K562 (cell line): ENCODE data around the gene APLP1. TPM values are rescaled to one million over a fixed set of nuclear protein-coding genes. Genes with fewer than 3 reads are reported as not detected.

Experiments
- BDP1 ChIP-seq: IDR thresholded peaks from 3 replicates; pipeline ENCODE4 v1.6.1; 2011; ENCODE audit not compliant: insufficient read length, insufficient read depth
- BHLHE40 ChIP-seq: IDR thresholded peaks from 2 replicates; pipeline ENCODE4 v1.6.1; 2011; ENCODE audit warnings: low read length, improper control_type of control experiment
- CC2D1A ChIP-seq: fragments of 450-650 bp; IDR thresholded peaks from 2 replicates; pipeline ENCODE4 v1.6.1; 2017; ENCODE audit warnings: mild to moderate bottlenecking
- HLTF ChIP-seq: fragments of 450-650 bp; IDR thresholded peaks from 2 replicates; pipeline ENCODE4 v1.6.1; 2016
- HNRNPK ChIP-seq: fragments of 200-400 bp; formaldehyde crosslinking; IDR thresholded peaks from one replicate; pipeline ENCODE4 v1.6.1; 2018; ENCODE audit warnings: mild to moderate bottlenecking, low read depth, low read length; ENCODE audit not compliant: poor library complexity, severe bottlenecking
- KLF16 ChIP-seq: IDR thresholded peaks from 2 replicates; pipeline ENCODE4 v1.6.1; 2016; ENCODE audit warnings: antibody characterized with exemption
- MECOM ChIP-seq: fragments of 250-450 bp; sonication (Bioruptor Pico); IDR thresholded peaks from 2 replicates; pipeline ENCODE4 v1.8.0; 2022; ENCODE audit warnings: inconsistent platforms
- MTA3 ChIP-seq: fragments of 450-650 bp; formaldehyde crosslinking; IDR thresholded peaks from 2 replicates; pipeline ENCODE4 v1.6.1; 2017; ENCODE audit warnings: mild to moderate bottlenecking, borderline replicate concordance
- NBN ChIP-seq: fragments of 450-650 bp; IDR thresholded peaks from 2 replicates; pipeline ENCODE4 v1.6.1; 2016; ENCODE audit warnings: low read depth, mild to moderate bottlenecking
- NELFE ChIP-seq: IDR thresholded peaks from 2 replicates; pipeline ENCODE4 v1.6.1; 2011; ENCODE audit warnings: mild to moderate bottlenecking; ENCODE audit not compliant: insufficient read depth, insufficient read length
- NFYB ChIP-seq: IDR thresholded peaks from 2 replicates; pipeline ENCODE4 v1.6.1; 2011; ENCODE audit warnings: mild to moderate bottlenecking, moderate library complexity; ENCODE audit not compliant: insufficient read length; ENCODE audit errors: extremely low read depth
- PCBP2 ChIP-seq: fragments of 200-400 bp; formaldehyde crosslinking; IDR thresholded peaks from 2 replicates; pipeline ENCODE4 v1.6.1; 2018; ENCODE audit warnings: low read length, low read depth, mild to moderate bottlenecking, moderate library complexity; ENCODE audit not compliant: poor library complexity, severe bottlenecking
- SIRT6 ChIP-seq: IDR thresholded peaks from one replicate; pipeline ENCODE4 v1.6.1; 2012; ENCODE audit warnings: low read depth, mild to moderate bottlenecking, control low read depth, inconsistent platforms, low read length, moderate library complexity
- TAF9B ChIP-seq: fragments of 450-650 bp; IDR thresholded peaks from 2 replicates; pipeline ENCODE4 v1.6.1; 2018; ENCODE audit warnings: mild to moderate bottlenecking; ENCODE audit not compliant: partially characterized antibody
- ZNF143 ChIP-seq: sonication (generic); formaldehyde crosslinking; IDR thresholded peaks from 2 replicates; pipeline ENCODE4 v1.9.0; 2022; ENCODE audit warnings: mild to moderate bottlenecking, missing genetic modification reagents
- ZNF253 ChIP-seq: fragments of 250-450 bp; sonication (Bioruptor Pico); conservative IDR thresholded peaks from 2 replicates; pipeline ENCODE4 v1.6.1; 2021; ENCODE audit warnings: mild to moderate bottlenecking
- polyA plus RNA-seq, 8 experiments: library from polyadenylated mRNA; depleted of rRNA in 4 of 8; stranded (reverse) in 5 of 8; unstranded in 3 of 8; fragments of >200 nt; fragmentation: Nextera tagmentation in 2 of 8; fragmentation: Illumina TruSeq in 1 of 8; extraction: Ambion mirVana in 2 of 8; extraction: Trizol in 1 of 8; gene quantifications; 2 replicates each; pipeline versions ENCODE4 v1.2.1 to v1.2.3, GENCODE V29; 2011 to 2014; ENCODE audit warnings: inconsistent platforms in 1 of 8, missing spikeins in 1 of 8
- total RNA-seq, 7 experiments: library from RNA; depleted of rRNA in 6 of 7; stranded (reverse); fragments of >200 nt in 6 of 7; fragmentation: Illumina TruSeq in 2 of 7; extraction: Trizol in 2 of 7; gene quantifications; 2 replicates each; pipeline versions ENCODE4 v1.2.1 to v1.2.3, GENCODE V29; 2011 to 2021; ENCODE audit warnings: low replicate concordance in 1 of 7
- TF ChIP-seq, protein P1 (sequence below): sonication (generic); formaldehyde crosslinking; IDR thresholded peaks from 2 replicates; pipeline ENCODE4 v1.8.0; 2022; ENCODE audit warnings: mild to moderate bottlenecking, missing genetic modification reagents
- TF ChIP-seq, protein P2 (sequence below): fragments of 250-450 bp; sonication (Bioruptor Pico); IDR thresholded peaks from 2 replicates; pipeline ENCODE4 v1.9.0; 2021; ENCODE audit warnings: mild to moderate bottlenecking
- TF ChIP-seq, protein P3 (sequence below): fragments of 450-650 bp; formaldehyde crosslinking; IDR thresholded peaks from 2 replicates; pipeline ENCODE4 v1.4.0; 2020; ENCODE audit warnings: mild to moderate bottlenecking, moderate library complexity
- TF ChIP-seq, protein P4 (sequence below): sonication (generic); formaldehyde crosslinking; IDR thresholded peaks from 2 replicates; pipeline ENCODE4 v1.8.0; 2022; ENCODE audit warnings: mild to moderate bottlenecking, low read depth, missing genetic modification reagents
- TF ChIP-seq, protein P5 (sequence below): sonication (generic); formaldehyde crosslinking; IDR thresholded peaks from 2 replicates; pipeline ENCODE4 v1.8.1; 2022; ENCODE audit warnings: missing genetic modification reagents

APLP1 gene
- total and polyA plus RNA-seq, 9 of the 15 experiments (the other 6 are each of a cell fraction or from before 2014, with no cell fraction given) = 0.69 to 9.9 (median 4.7) TPM

DNA sequence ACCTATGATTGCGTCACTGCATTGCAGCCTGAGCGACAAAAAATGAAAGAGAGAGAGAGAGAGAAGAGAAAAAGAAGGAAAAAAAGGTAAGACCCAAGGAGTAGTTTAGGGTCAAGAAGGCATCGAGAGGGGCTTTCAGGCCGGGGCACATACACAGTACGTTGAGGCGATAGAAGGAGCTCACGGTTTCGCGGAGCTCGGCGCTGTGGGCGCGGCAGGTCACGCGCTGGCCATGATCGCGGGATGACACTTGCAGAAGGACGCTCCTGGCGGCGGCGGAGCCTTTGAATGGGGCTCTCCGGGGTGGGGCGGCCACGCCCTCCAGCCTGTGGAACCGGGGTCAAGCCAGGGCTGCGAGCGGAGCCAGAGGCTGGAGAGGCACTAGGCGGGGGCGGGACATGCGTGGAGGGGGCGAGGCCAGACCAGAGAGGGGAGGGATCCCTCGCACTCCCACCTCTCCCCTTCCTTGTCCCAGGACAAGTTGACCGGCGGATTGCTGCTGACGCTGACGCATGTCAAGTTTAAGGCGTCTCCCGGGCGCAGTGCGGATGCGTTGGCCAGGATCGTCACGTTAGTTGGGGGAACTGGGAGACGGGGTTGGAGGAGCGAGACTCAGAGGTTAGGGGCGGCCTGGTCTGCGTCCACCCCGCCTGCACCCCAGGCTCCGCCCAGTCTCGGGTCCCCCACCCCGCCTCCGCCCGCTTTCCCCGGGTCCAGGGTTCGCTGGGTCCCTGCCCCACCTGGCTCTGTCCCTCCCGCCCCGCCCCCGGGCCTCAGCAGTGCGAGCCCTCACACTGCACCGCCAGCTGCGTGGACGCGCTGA is 22.9 kb upstream of the APLP1 start (continued):
- TF ChIP-seq, protein P1, sequence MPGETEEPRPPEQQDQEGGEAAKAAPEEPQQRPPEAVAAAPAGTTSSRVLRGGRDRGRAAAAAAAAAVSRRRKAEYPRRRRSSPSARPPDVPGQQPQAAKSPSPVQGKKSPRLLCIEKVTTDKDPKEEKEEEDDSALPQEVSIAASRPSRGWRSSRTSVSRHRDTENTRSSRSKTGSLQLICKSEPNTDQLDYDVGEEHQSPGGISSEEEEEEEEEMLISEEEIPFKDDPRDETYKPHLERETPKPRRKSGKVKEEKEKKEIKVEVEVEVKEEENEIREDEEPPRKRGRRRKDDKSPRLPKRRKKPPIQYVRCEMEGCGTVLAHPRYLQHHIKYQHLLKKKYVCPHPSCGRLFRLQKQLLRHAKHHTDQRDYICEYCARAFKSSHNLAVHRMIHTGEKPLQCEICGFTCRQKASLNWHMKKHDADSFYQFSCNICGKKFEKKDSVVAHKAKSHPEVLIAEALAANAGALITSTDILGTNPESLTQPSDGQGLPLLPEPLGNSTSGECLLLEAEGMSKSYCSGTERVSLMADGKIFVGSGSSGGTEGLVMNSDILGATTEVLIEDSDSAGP (CRISPR knock-in tag) = no peak
- TF ChIP-seq MTA3 (peak; percentile 61; the same call in 1 of the 2 replicates), BHLHE40 (peak; percentile 88), PCBP2 (no peak), NBN (no peak), ZNF253 (CRISPR knock-in tag) (no peak), BDP1 (no peak), NELFE (no peak), CC2D1A (no peak), MECOM (CRISPR knock-in tag) (peak; percentile 70; the same call in 1 of the 2 replicates), NFYB (no peak), TAF9B (no peak), HNRNPK (no peak), SIRT6 (no peak), ZNF143 (CRISPR knock-in tag) (no peak), HLTF (peak; percentile 36; the same call in 1 of the 2 replicates), KLF16 (no peak)
- TF ChIP-seq, protein P2, sequence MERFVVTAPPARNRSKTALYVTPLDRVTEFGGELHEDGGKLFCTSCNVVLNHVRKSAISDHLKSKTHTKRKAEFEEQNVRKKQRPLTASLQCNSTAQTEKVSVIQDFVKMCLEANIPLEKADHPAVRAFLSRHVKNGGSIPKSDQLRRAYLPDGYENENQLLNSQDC (CRISPR knock-in tag) = no peak
- TF ChIP-seq, protein P3, sequence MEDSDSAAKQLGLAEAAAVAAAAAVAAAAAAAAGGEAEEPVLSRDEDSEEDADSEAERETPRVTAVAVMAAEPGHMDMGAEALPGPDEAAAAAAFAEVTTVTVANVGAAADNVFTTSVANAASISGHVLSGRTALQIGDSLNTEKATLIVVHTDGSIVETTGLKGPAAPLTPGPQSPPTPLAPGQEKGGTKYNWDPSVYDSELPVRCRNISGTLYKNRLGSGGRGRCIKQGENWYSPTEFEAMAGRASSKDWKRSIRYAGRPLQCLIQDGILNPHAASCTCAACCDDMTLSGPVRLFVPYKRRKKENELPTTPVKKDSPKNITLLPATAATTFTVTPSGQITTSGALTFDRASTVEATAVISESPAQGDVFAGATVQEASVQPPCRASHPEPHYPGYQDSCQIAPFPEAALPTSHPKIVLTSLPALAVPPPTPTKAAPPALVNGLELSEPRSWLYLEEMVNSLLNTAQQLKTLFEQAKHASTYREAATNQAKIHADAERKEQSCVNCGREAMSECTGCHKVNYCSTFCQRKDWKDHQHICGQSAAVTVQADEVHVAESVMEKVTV = no peak
- TF ChIP-seq, protein P4, sequence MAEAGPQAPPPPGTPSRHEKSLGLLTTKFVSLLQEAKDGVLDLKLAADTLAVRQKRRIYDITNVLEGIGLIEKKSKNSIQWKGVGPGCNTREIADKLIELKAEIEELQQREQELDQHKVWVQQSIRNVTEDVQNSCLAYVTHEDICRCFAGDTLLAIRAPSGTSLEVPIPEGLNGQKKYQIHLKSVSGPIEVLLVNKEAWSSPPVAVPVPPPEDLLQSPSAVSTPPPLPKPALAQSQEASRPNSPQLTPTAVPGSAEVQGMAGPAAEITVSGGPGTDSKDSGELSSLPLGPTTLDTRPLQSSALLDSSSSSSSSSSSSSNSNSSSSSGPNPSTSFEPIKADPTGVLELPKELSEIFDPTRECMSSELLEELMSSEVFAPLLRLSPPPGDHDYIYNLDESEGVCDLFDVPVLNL (CRISPR knock-in tag) = no peak
- TF ChIP-seq, protein P5, sequence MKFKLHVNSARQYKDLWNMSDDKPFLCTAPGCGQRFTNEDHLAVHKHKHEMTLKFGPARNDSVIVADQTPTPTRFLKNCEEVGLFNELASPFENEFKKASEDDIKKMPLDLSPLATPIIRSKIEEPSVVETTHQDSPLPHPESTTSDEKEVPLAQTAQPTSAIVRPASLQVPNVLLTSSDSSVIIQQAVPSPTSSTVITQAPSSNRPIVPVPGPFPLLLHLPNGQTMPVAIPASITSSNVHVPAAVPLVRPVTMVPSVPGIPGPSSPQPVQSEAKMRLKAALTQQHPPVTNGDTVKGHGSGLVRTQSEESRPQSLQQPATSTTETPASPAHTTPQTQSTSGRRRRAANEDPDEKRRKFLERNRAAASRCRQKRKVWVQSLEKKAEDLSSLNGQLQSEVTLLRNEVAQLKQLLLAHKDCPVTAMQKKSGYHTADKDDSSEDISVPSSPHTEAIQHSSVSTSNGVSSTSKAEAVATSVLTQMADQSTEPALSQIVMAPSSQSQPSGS (CRISPR knock-in tag) = no peak
